K562 (cell line): ENCODE measurements around the gene SPTLC2. TPM values are rescaled to one million over a fixed set of nuclear protein-coding genes. Genes with fewer than 3 reads are reported as not detected.

Source experiments
- polyA plus RNA-seq, 8 experiments: library from polyadenylated mRNA; depleted of rRNA in 4 of 8; stranded (reverse) in 5 of 8; unstranded in 3 of 8; fragments of >200 nt; fragmentation: Nextera tagmentation in 2 of 8; fragmentation: Illumina TruSeq in 1 of 8; extraction: Ambion mirVana in 2 of 8; extraction: Trizol in 1 of 8; gene quantifications; 2 replicates each; pipeline versions ENCODE4 v1.2.1 to v1.2.3, GENCODE V29; 2011 to 2014; ENCODE audit warnings: inconsistent platforms in 1 of 8, missing spikeins in 1 of 8
- small RNA-seq: library from RNA; depleted of rRNA; stranded (forward); fragments of <200 nt; gene quantifications from one replicate; pipeline ENCODE3, GENCODE V24; 2014
- total RNA-seq, 7 experiments: library from RNA; depleted of rRNA in 6 of 7; stranded (reverse); fragments of >200 nt in 6 of 7; fragmentation: Illumina TruSeq in 2 of 7; extraction: Trizol in 2 of 7; gene quantifications; 2 replicates each; pipeline versions ENCODE4 v1.2.1 to v1.2.3, GENCODE V29; 2011 to 2021; ENCODE audit warnings: low replicate concordance in 1 of 7

Gene SPTLC2
- total and polyA plus RNA-seq, 9 of the 15 experiments (the other 6 are each of a cell fraction or from before 2014, with no cell fraction given): 4.5 to 30.4 (median 14.0) TPM

Small RNAs within 50 kb of the gene (small RNA-seq; reads per million reads assigned to genes)
- gene COX6CP11 (not detected), gene RF00404 (not detected), gene RN7SL587P (not detected)

Other genes starting within 250 kb of the SPTLC2 start
Only the 7 nearest of the 10 such genes appear.
- 7.9 and 8.1 TPM in 2 replicates for gene VIPAS39, start 159.0 kb downstream of the SPTLC2 start, total RNA-seq (2014; rRNA removed)
- gene VIPAS39, start 159.0 kb downstream of the SPTLC2 start, total RNA-seq (2014; rRNA removed; fragmentation: Illumina TruSeq; extraction: Trizol): 10.0 and 12.3 TPM in 2 replicates
- gene VIPAS39, start 159.0 kb downstream of the SPTLC2 start, total RNA-seq (2015; rRNA removed; fragmentation: Illumina TruSeq; extraction: Trizol): 9.4 and 9.9 TPM in 2 replicates
- 8.6 and 9.2 TPM in 2 replicates for gene VIPAS39, start 159.0 kb downstream of the SPTLC2 start, total RNA-seq (2021)
- gene VIPAS39, start 159.0 kb downstream of the SPTLC2 start, polyA plus RNA-seq (2011; rRNA removed): 23.8 and 25.6 TPM in 2 replicates
- gene VIPAS39, start 159.0 kb downstream of the SPTLC2 start, polyA plus RNA-seq (2014; fragmentation: Illumina TruSeq; extraction: Trizol): 13.1 and 15.1 TPM in 2 replicates
- 10 to 100 TPM in 1 of 2 experiments, 1 to 10 TPM in 1; 5.7 to 10.5 TPM for gene VIPAS39, start 159.0 kb downstream of the SPTLC2 start, polyA plus RNA-seq (2014; fragmentation: Nextera tagmentation; extraction: Ambion mirVana)
- gene VIPAS39, start 159.0 kb downstream of the SPTLC2 start, polyA plus RNA-seq (2014; rRNA removed): 7.0 and 9.4 TPM in 2 replicates
- 144 and 157 TPM in 2 replicates for gene AHSA1, start 158.5 kb downstream of the SPTLC2 start, total RNA-seq (2014; rRNA removed)
- gene AHSA1, start 158.5 kb downstream of the SPTLC2 start, total RNA-seq (2014; rRNA removed; fragmentation: Illumina TruSeq; extraction: Trizol): 184 and 201 TPM in 2 replicates
- gene AHSA1, start 158.5 kb downstream of the SPTLC2 start, total RNA-seq (2015; rRNA removed; fragmentation: Illumina TruSeq; extraction: Trizol): 193 and 197 TPM in 2 replicates
- gene AHSA1, start 158.5 kb downstream of the SPTLC2 start, total RNA-seq (2021): 168 and 175 TPM in 2 replicates
- 137 and 208 TPM in 2 replicates for gene AHSA1, start 158.5 kb downstream of the SPTLC2 start, polyA plus RNA-seq (2011; rRNA removed)
- 282 and 317 TPM in 2 replicates for gene AHSA1, start 158.5 kb downstream of the SPTLC2 start, polyA plus RNA-seq (2014; fragmentation: Illumina TruSeq; extraction: Trizol)
- 10 to 100 TPM; 41.4 to 75.1 TPM for gene AHSA1, start 158.5 kb downstream of the SPTLC2 start, polyA plus RNA-seq (2014; fragmentation: Nextera tagmentation; extraction: Ambion mirVana)
- gene AHSA1, start 158.5 kb downstream of the SPTLC2 start, polyA plus RNA-seq (2014; rRNA removed): 202 and 232 TPM in 2 replicates
- gene ISM2, start 117.8 kb downstream of the SPTLC2 start, total RNA-seq (2014; rRNA removed): 0.24 TPM in 1 of 2 replicates, not detected in the other
- not detected in 2 replicates for gene ISM2, start 117.8 kb downstream of the SPTLC2 start, total RNA-seq (2014; rRNA removed; fragmentation: Illumina TruSeq; extraction: Trizol)
- not detected in 2 replicates for gene ISM2, start 117.8 kb downstream of the SPTLC2 start, total RNA-seq (2015; rRNA removed; fragmentation: Illumina TruSeq; extraction: Trizol)
- 0.11 TPM in 1 of 2 replicates, not detected in the other for gene ISM2, start 117.8 kb downstream of the SPTLC2 start, total RNA-seq (2021)
- gene ISM2, start 117.8 kb downstream of the SPTLC2 start, polyA plus RNA-seq (2011; rRNA removed): 0.04 and 0.08 TPM in 2 replicates
- not detected in 2 replicates for gene ISM2, start 117.8 kb downstream of the SPTLC2 start, polyA plus RNA-seq (2014; fragmentation: Illumina TruSeq; extraction: Trizol)
- gene ISM2, start 117.8 kb downstream of the SPTLC2 start, polyA plus RNA-seq (2014; fragmentation: Nextera tagmentation; extraction: Ambion mirVana): not detected
- gene ISM2, start 117.8 kb downstream of the SPTLC2 start, polyA plus RNA-seq (2014; rRNA removed): not detected in 2 replicates
- gene ALKBH1, start 91.4 kb upstream of the SPTLC2 start, total RNA-seq (2014; rRNA removed): 6.4 and 9.3 TPM in 2 replicates
- gene ALKBH1, start 91.4 kb upstream of the SPTLC2 start, total RNA-seq (2014; rRNA removed; fragmentation: Illumina TruSeq; extraction: Trizol): 10.7 and 13.0 TPM in 2 replicates
- gene ALKBH1, start 91.4 kb upstream of the SPTLC2 start, total RNA-seq (2015; rRNA removed; fragmentation: Illumina TruSeq; extraction: Trizol): 12.3 and 12.8 TPM in 2 replicates
- gene ALKBH1, start 91.4 kb upstream of the SPTLC2 start, total RNA-seq (2021): 12.3 and 14.9 TPM in 2 replicates
- gene ALKBH1, start 91.4 kb upstream of the SPTLC2 start, polyA plus RNA-seq (2011; rRNA removed): 17.4 and 19.4 TPM in 2 replicates
- 13.3 and 14.2 TPM in 2 replicates for gene ALKBH1, start 91.4 kb upstream of the SPTLC2 start, polyA plus RNA-seq (2014; fragmentation: Illumina TruSeq; extraction: Trizol)
- gene ALKBH1, start 91.4 kb upstream of the SPTLC2 start, polyA plus RNA-seq (2014; fragmentation: Nextera tagmentation; extraction: Ambion mirVana): 1 to 10 TPM; 5.3 to 9.1 TPM
- gene ALKBH1, start 91.4 kb upstream of the SPTLC2 start, polyA plus RNA-seq (2014; rRNA removed): 10.6 and 11.3 TPM in 2 replicates
- 362 and 720 TPM in 2 replicates for gene SLIRP, start 91.5 kb upstream of the SPTLC2 start, total RNA-seq (2014; rRNA removed)
- 459 and 470 TPM in 2 replicates for gene SLIRP, start 91.5 kb upstream of the SPTLC2 start, total RNA-seq (2014; rRNA removed; fragmentation: Illumina TruSeq; extraction: Trizol)
- gene SLIRP, start 91.5 kb upstream of the SPTLC2 start, total RNA-seq (2015; rRNA removed; fragmentation: Illumina TruSeq; extraction: Trizol): 382 and 426 TPM in 2 replicates
- 251 and 279 TPM in 2 replicates for gene SLIRP, start 91.5 kb upstream of the SPTLC2 start, total RNA-seq (2021)
- gene SLIRP, start 91.5 kb upstream of the SPTLC2 start, polyA plus RNA-seq (2011; rRNA removed): 278 and 436 TPM in 2 replicates
- gene SLIRP, start 91.5 kb upstream of the SPTLC2 start, polyA plus RNA-seq (2014; fragmentation: Illumina TruSeq; extraction: Trizol): 434 and 491 TPM in 2 replicates
- gene SLIRP, start 91.5 kb upstream of the SPTLC2 start, polyA plus RNA-seq (2014; fragmentation: Nextera tagmentation; extraction: Ambion mirVana): 1,000 to 10,000 TPM; 1,478 to 1,905 TPM
- gene SLIRP, start 91.5 kb upstream of the SPTLC2 start, polyA plus RNA-seq (2014; rRNA removed): 1,067 and 1,341 TPM in 2 replicates
- gene SNW1, start 144.5 kb upstream of the SPTLC2 start, total RNA-seq (2014; rRNA removed): 76.0 and 97.4 TPM in 2 replicates
- gene SNW1, start 144.5 kb upstream of the SPTLC2 start, total RNA-seq (2014; rRNA removed; fragmentation: Illumina TruSeq; extraction: Trizol): 121 and 133 TPM in 2 replicates
- gene SNW1, start 144.5 kb upstream of the SPTLC2 start, total RNA-seq (2015; rRNA removed; fragmentation: Illumina TruSeq; extraction: Trizol): 98.2 and 101 TPM in 2 replicates
- 81.3 and 92.3 TPM in 2 replicates for gene SNW1, start 144.5 kb upstream of the SPTLC2 start, total RNA-seq (2021)
- gene SNW1, start 144.5 kb upstream of the SPTLC2 start, polyA plus RNA-seq (2011; rRNA removed): 40.8 and 64.4 TPM in 2 replicates
- 83.1 and 111 TPM in 2 replicates for gene SNW1, start 144.5 kb upstream of the SPTLC2 start, polyA plus RNA-seq (2014; fragmentation: Illumina TruSeq; extraction: Trizol)
- 100 to 1,000 TPM in 1 of 2 experiments, 10 to 100 TPM in 1; 79.0 to 143 TPM for gene SNW1, start 144.5 kb upstream of the SPTLC2 start, polyA plus RNA-seq (2014; fragmentation: Nextera tagmentation; extraction: Ambion mirVana)
- gene SNW1, start 144.5 kb upstream of the SPTLC2 start, polyA plus RNA-seq (2014; rRNA removed): 93.1 and 103 TPM in 2 replicates
- 2.8 and 2.9 TPM in 2 replicates for gene ADCK1, start 183.5 kb upstream of the SPTLC2 start, total RNA-seq (2014; rRNA removed)
- gene ADCK1, start 183.5 kb upstream of the SPTLC2 start, total RNA-seq (2014; rRNA removed; fragmentation: Illumina TruSeq; extraction: Trizol): 3.5 and 4.1 TPM in 2 replicates
- gene ADCK1, start 183.5 kb upstream of the SPTLC2 start, total RNA-seq (2015; rRNA removed; fragmentation: Illumina TruSeq; extraction: Trizol): 4.0 and 4.8 TPM in 2 replicates
- gene ADCK1, start 183.5 kb upstream of the SPTLC2 start, total RNA-seq (2021): 6.4 and 7.1 TPM in 2 replicates
- 6.9 and 8.8 TPM in 2 replicates for gene ADCK1, start 183.5 kb upstream of the SPTLC2 start, polyA plus RNA-seq (2011; rRNA removed)
- gene ADCK1, start 183.5 kb upstream of the SPTLC2 start, polyA plus RNA-seq (2014; fragmentation: Illumina TruSeq; extraction: Trizol): 8.9 and 9.3 TPM in 2 replicates
- gene ADCK1, start 183.5 kb upstream of the SPTLC2 start, polyA plus RNA-seq (2014; fragmentation: Nextera tagmentation; extraction: Ambion mirVana): 1 to 10 TPM; 3.6 to 4.3 TPM
- 4.5 and 8.1 TPM in 2 replicates for gene ADCK1, start 183.5 kb upstream of the SPTLC2 start, polyA plus RNA-seq (2014; rRNA removed)